ENCODE data around the gene GDA.

The GDA gene

DNA sequence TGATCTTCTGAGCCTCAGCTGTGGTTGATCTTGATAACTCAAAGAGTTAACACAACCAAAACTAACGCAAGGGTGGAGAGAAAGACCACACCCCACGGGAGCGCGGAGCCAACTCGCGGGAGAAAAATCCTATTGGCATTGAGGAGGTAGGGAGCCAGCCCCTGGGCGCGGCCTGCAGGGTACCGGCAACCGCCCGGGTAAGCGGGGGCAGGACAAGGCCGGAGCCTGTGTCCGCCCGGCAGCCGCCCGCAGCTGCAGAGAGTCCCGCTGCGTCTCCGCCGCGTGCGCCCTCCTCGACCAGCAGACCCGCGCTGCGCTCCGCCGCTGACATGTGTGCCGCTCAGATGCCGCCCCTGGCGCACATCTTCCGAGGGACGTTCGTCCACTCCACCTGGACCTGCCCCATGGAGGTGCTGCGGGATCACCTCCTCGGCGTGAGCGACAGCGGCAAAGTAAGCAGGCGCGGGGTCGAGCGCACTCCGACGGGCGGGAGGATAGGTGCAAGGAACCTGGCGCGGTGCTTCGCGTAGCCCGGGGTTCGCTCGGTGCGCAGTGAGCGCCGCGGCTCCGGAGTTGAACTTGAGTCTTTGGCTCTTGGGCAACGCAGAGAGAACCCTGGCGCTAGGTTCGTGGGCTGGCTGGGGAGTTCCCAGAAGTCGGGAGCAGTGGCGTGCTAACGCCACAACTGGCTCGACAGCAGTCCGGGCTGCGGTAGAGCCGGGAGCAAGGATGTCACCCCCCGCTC lies at the start of gene GDA:
Gene GDA, plus strand, starts transcription at position 210 of the 745 bp plus-strand sequence. Its CDS starts 120 bp downstream, at position 330.
- no peak for DNase-seq

DNA sequence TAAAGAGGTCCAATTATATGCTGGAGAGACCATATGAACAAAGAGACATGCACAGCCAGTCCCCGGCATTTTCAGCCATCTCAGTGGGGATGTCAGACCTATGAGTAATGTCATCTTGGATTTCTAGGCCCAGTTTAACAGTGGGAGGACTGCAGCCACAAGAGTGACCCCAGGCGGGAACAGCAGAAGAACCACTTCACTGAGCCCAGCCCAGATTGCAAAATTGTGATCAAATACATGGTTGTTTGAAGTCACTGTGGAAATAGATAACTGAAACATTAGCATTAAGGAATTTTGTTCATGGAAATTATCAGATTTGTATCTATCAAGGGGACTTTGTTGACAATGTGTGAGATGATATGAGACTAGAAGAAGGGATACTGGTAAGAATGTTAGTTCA lies 46.7 kb upstream of the GDA start:
- DNase-seq: no peak

DNA sequence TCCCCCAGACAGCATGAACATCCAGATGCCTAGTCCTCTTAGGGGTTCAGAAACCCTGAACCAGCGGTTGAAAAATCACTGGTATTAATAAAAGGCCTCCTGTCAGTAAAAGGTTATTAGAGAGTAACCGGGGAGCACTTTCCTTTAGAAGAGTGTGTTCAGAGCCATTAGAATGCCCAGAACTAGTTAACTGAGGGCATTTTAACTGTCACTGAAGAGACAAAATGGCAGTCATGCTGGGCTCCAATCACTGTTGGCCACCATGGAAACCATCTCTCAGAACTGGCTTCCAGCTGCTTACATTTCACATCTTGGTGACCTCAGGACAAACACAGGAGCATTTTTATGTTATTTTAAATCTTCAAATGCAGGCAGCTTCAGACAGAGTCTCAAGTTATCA lies 36.2 kb upstream of the GDA start:
- DNase-seq: no peak

DNA sequence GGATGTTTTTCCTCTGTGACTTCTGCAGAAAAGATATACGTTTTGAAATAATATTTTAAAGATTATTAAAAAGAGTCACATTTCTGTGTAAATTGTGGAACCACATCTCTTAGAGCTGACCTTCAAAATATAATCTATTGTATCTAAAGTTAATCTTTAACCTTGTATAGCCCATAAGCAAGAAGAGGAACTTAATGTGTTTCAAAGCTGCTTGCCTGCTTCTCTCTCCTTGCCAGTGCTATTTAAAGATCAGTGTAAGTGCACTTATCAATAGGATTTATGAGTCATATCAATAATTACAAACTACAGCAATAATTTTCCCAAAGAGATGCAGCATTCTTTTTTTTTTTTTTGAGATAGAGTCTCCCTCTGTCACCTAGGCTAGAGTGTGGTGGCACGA lies 29.4 kb upstream of the GDA start:
- DNase-seq: no peak

DNA sequence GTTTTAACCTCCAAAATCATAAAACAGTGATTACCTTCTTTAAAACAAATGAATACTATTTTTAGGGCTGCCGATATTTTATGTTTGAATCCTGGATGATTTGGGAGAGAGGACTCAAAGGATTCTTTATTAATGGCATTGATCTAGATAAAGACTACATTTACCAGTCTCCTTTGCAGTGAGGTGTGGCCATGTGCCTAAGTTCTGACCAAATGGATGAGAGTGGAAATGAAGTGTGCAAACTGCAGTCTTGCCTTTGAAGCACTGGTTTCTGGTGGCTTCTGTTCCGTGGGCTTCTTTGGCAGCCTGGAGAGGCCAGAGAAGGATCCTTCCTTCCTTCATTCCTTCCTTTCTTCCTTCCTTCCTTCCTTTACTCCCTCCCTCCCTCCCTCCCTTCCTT lies 24.3 kb upstream of the GDA start:
- no peak for DNase-seq

DNA sequence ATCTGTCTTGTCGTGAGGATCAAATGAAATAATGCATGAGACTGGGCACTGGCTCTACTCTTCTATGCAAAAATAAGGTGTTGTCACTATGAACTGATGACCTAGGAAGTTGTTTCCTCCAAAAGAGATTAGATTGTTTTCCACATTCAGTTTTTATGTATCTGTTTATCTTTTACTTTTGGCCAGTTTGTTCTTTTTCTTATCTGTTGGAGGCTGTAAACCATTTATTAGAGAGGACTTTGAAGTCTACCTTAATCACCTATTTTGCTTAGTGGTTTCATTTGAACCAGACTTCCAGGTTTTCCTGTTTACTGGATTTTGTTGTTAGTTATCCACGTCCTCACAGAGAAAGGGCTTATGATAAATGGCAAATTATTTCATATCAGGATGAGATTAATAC lies 21.5 kb upstream of the GDA start:
- no peak for DNase-seq

DNA sequence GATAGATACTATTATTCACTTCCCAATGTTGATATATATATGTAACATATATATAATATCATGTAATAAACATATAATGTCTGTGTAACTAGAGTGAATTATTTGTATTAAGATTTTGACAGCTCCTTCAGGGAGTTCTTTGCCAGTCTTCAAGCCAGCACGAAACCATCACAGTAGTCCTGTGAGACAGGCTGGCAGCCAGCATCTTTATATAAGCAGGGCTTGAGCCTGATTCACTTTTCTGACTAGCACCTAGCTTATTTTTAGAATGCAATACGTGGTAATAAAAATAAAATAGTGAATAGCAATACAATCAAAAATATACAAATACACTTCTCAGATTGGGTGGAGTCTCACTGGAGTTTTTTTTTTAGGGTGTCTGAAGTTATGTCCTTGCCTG lies 20.7 kb upstream of the GDA start:
- no peak for DNase-seq

DNA sequence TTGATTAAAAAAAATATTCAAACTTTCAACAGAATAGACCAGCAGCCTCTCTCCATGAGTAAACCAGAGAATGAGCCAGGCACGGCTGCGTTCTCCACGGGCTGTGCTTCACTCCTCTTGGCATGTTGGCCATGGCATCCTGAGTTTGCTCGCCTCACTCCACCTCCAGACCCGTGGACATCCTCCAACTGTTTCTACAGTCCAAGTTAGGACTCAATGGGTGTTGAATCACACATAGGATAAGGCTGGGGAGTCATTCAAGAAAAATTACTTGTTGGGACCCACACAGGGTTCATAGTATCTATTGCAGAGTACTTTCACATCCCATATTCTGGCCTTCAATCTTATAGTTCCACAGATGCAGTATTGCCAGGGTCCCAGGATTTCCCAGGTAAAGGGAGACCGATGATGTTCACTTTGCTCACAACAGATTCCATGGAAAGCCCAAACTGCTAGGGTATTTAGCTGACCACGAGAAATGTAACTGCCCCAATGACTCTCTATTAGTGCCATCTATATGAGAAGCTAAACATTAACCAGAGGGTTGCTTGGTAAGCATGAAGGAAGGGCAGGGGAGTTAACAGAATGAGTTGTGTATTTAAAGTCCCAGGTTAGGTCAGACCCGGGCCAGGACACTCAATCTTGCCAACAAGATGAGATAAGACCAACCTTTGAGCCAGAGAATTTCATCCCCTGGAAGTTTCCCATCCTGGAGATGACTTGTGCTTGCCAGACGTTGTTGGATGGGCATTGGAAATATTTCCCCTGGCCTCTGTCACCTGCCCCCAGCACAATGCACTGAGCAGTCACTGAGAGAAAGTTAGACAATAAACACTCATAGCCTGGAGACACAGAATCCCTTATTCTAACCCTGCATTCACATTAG lies 19.7 kb upstream of the GDA start:
- DNase-seq: no peak

DNA sequence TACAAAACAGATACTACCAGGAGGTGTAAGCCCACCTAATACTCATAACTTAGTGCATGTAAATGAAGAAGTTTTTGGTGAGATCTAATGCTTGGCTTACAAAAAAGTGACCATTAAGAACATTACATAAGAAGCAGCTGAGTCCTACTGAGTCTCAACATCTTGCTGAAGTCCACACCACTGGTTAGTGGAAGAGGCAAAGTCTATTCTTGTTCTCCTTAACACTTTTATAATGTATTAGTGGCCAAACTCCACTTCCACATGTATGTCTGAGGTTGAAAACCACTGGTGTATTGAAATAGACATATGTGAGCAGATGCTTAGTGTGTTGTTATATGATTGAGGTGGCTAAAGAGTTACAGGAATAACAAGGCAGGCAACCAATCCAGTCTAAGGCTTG lies 18.9 kb upstream of the GDA start:
- DNase-seq: no peak

DNA sequence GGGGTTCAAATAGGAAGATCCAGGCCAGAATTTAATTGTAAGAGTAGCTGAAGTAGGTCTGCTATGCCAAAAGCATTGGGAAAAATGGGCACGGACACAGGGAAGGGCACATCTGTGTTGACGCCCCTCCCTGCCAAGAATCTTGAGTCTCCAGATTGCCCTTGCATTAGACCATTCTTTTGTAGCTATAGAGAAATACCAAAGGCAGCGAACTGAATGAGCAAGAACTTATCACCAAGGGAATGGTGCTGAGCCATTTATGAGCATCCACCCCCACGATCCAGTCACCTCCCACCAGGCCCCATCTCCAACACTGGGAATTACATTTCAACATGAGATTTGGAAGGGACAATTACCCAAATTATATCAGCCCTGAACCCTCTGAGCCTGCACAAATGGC lies 18.0 kb upstream of the GDA start:
- DNase-seq: no peak

DNA sequence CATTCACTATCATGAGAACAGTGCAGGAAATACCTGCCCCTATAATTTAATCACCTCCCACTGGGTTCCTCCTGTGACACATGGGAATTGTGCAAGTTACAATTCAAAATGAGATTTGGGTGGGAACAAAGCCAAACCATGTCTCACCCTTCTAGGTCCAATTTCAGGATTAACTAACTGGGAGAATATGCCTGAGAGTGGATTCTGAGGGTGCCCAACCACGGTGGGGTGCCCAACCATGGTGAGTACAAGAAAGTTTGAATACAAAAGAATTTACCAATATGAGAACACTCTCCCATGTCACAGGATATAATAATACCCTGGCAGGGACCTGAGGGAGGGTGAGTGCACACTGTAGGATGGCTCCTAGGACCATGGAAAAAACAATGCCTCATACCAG lies 17.2 kb upstream of the GDA start:
- no peak for DNase-seq

DNA sequence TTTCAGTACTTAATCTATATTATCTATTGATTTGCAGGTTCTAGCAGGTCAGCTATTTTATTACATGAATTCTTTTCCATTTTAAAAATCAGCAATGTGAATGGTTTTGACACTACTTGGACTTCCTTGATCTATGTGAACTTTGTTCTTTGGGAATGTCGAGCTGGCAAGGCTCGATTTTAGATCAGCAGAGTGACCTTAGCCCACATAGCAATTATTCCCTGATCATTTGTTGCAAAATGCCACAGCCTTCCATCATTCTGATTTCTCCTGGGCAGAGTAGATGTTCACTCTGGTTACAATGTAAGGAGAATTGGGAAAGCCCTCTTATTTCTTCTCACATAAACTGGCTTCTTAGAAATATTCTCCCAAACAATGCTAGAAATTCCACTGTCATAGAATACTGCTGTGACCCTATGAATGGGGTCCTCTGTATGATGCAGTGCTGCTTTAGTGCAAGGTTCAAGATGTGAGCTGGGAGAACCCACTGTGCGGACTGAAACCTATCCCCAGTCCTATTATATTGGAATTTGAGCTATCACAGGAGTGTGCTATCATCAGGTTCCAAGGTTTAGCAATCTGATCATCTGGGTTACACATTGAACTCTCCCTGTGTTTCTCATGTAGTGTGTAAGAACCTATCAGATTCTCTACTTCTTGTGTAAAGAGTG lies 15.7 kb upstream of the GDA start:
- no peak for DNase-seq

DNA sequence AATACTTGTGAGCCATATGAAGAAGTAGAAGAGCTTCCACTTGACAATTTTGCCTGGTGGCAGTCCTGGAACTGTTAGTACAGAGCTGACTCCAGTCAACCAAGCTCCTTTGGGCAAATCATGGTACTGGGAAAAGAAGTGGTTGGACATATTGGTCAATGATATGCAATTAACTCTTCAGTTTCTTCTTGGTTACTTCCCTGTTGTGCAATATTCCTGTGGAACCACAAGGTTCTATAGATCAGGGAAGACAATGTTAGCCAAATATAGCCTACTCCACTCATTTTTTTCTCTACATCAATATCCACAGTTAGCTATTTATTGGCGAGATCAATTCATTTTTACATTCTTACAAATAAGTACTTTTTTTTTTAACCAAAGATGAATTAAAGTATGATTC lies 14.4 kb upstream of the GDA start:
- DNase-seq: no peak

DNA sequence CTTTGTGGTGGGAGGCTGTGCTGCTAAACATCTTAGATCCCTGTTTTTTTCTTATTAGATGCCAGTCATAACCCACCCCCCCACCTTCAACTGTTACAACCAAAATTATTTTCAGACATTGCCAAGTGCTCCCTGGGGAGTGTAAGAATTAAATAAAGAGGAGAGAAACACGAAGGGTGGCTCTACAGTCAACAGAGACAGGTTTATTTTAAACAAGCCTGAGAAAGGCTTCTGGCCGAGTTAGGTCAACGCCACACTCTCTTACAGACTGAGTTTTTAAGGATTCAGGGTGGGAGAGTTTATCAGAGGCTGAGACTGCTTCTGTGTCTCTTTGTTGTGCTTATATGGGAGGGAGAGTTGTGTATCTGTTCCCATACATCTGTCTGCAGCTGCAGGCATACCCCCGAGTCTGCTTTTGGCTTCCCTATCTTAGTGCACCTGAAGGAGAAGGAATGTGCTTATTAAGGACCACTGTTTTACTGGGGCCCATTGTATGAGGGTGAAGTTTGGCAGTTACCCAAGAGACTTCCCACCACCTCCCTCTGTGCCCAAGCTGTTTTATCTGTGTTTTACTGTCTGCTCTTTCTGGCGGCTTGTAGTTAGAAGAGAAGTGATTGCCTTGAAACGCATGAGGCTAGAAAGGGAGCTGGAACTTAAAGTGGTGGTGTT lies 11.4 kb upstream of the GDA start:
- no peak for DNase-seq

DNA sequence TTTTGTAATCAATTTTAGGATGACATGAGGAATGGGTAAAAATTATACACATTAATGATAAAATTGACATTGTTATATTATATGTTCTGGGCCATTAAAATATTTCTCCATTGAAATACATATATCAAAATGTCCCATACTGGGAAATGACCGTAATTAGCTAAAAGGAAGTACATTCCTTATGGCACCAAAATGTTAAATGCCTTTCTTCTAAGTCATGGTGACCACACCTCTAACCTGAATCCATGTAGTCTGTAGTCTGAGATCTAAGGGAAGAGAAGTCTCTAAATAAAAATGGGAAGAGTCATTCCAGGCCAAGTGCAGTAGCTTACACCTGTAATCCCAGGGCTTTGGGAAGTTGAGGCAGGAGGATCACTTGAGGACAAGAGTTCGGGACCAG lies 10.0 kb upstream of the GDA start:
- DNase-seq: no peak

DNA sequence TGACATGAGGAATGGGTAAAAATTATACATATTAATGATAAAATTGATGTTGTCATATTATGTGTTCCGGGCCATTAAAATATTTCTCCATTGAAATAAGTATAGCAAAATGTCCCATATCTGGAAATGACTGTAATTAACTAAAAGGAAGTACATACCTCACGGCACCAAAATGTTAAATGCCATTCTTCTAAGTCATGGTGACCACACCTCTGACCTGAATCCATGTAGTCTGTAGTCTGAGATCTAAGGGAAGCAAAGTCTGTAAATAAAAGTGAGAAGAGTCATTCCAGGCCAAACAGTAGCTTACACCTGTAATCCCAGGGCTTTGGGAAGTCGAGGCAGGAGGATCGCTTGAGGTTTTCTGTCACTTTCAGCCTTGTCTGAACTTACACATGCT lies 8.7 kb upstream of the GDA start:
- no peak for DNase-seq

DNA sequence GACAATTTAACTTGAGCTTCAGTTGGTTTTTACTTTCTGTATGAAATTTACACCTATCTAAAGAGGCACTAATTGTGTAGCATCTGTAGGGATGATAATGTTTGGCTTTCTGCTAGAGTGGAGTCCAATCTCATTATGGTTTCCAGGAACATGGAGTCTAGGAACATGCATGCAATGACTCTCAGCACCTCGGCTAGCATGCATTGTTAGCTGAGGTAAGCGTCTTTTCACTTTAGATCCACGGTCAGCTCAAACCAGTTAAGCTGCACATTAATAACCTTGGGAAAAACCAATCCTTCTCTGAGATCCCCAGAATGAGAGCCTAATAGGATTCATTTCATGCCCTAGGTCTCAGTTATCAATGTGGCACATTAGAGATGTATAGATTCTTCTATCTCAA lies 7.8 kb upstream of the GDA start:
- DNase-seq: no peak

DNA sequence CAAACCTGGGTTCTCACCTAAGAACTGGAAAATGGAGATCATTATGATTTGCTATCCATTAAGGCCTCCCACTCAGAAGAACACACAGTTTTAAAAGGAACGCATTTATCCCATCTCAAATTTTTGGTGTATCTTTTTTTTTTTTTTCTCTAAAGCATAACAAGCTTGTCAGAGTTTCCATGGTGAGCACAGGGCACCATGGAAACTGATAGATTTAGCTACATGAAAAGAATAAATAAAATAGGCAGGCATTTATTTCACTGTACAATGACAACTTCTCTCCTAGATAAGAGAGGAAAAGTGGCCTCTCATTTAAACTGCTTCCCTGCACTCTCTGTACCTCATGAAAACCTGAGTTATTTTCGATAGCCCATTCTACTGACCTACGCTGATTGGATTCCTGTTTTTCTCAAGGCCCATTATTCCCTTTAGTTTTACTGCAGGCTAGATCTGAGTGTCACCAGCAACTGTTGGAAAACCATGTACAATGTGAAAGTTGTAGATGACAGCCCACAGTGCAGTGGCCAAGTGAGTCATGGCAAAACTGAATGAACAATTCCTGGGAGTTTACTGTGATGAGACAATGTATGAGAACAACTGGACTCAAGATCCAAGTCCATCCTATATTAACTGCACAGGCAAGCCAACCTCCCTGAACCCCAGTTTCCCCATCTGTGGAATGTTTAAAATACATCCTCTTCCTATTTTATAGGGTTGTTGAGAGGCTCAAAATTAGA lies 4.3 kb upstream of the GDA start:
- DNase-seq: no peak

DNA sequence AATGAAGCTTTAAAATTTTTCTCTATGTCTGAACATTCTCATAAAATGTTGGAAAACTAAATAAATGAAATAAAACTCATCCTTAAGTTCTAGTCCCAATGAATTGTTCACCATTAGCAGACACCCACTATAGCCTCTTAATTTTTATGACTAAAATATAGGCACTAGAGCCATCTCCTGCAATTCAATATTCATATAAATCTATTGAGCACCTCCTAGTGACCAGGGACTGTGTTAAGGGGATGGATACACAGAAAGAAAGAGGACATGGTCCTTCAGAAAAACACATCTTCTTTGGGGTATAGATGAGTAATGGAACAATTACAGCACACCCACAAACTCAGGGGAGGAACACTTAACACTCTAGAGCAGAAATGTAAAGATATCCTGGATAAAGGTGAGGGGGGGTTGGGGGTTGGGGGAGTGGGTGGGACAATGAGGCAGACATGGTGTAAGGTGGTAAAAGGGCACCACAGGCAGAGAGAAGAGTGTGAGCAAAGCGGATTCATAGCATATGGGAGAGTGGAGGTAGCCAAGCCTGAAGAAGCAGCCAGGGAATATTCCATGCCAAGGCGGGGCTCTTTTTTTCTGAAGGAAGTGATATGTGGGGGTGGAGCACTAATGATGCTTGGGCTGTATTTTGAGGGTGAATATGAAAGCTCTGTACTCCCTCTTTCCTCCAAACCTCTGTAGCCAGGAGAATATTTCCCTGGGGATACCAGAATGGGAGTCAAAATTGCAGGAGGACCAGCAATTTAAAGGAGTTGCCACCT lies 3.3 kb upstream of the GDA start:
- DNase-seq: no peak

DNA sequence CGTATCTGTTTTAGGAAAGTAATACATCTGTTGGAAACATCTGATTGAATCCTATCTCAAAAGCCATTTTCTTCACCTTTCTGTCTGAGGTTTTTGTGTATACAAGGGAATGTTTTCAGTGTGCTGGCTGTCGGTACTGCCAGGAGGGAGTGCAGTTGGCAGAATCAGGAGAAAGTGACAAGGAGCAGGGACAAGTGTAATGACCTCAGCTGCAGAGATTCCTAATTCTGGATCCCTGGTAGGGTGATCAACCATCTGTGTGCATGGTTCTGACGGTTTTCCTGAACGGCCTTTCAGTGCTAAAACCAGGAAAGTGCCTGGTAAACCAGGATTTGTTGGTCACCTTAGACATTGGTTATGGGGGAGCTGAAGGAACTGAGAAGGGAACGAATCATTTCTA lies 1.6 kb upstream of the GDA start:
- no peak for DNase-seq

DNA sequence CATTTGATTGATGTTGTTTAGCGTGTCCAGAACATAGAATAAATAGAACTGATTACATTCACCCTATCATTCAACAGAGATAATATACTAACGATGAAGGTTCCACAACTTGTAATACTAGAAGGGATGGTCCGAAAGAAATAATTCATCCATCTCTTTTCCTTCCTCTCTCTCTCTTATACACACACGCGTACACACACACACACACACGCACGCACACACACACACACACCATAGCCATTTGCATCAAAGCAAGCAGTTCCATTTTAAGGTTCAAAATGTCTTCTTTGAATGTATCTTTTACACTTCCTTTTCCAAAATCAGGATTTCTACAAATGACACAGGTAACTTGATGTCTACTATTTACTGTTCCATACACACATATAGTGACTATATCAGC lies 887 bp downstream of the GDA start:
- no peak for DNase-seq

DNA sequence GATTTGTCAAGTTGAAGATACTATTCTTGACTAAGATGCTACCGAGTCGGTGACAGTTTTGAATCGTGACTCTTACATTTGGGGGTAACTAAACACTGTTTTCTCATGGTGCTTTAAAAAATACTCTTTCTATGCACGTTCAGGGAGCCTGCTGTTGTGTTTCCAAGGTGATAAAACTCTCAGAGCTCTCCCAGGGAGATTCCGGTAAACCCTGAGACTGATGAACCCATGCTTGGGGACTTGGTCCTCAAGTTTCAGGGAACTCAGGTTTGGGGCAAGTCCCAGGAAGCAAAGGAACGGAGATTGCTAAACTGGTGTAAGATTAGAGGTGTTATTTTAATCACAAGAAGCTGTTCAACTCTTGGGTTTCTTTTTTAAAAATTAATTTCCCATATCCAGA lies 1.4 kb downstream of the GDA start:
- DNase-seq: no peak

All from hematopoietic multipotent progenitor cell treated with erythropoietin and hydrocortisone succinate and interleukin-3 and kit ligand, for 8 days (in vitro differentiated cells).